NCI-H510A treated with DMSO at 0.1 percent for 48 hours (cell line): ENCODE results near the gene NAXE.
A peak's percentile ranks its signal among the peaks of the same experiment; 100 is the strongest.
"Not testable (repeated sequence)": the region's sequence is repeated elsewhere in the genome, so short reads cannot be mapped to it uniquely, and the experiment has no call there.

Experiments
- DNase-seq: peaks from one replicate; lab custom pipeline; 2025; lab: John Stamatoyannopoulos, UW

Gene NAXE

GRCh38 chr1:156623946-156624813 lies 32.6 kb downstream of the NAXE start:
- DNase-seq = peak; percentile 65

- no peak for DNase-seq
Measured at GRCh38 chr1:156624814-156625435, 33.3 kb downstream of the NAXE start.

GRCh38 chr1:156625436-156626078 lies 34.0 kb downstream of the NAXE start:
- DNase-seq = peak; percentile 38

DNA sequence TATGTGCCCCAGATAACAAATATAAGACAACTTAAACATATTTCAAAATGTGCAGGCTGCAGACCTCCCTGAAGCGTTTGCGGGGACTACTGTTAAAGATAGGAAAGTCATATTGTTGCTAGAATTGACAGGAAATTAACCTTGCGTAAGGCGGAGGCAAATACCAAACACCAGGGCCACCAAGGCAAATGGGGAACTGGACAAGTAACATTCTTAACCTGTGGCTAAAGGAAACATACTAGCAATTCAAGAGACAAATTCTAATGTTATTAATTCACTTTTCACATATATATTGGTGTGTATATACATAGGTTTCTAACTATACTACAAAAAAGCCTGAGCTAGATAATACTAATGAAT lies 34.5 kb downstream of the NAXE start:
- DNase-seq = no peak

DNA sequence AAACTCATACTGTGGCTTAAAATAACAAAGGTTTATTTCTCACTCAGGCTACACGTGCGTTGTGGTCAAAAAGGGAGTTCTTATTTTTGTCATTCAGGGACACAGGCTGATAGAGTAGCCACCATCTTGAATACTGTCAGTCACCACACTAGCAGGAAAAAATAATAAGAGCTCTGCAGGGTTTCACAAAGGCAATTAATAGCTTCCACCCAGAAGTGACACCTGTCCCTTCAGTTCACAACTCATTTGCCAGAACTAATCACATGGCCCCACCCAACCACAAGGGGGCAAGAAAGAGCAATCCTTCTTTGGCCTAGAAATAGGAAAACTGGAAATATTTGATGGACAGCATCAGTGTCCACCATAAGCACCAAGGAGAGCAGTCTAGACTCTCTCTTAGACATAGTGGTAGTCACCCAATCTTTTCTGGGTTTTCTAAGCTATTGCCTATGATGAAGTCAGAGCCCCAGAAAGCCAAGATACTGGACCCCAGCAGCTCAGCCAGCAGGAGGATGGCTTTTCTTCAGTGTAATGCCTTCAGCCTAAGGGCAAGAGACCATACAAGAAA lies 35.8 kb downstream of the NAXE start:
- peak; percentile 77 for DNase-seq

DNA sequence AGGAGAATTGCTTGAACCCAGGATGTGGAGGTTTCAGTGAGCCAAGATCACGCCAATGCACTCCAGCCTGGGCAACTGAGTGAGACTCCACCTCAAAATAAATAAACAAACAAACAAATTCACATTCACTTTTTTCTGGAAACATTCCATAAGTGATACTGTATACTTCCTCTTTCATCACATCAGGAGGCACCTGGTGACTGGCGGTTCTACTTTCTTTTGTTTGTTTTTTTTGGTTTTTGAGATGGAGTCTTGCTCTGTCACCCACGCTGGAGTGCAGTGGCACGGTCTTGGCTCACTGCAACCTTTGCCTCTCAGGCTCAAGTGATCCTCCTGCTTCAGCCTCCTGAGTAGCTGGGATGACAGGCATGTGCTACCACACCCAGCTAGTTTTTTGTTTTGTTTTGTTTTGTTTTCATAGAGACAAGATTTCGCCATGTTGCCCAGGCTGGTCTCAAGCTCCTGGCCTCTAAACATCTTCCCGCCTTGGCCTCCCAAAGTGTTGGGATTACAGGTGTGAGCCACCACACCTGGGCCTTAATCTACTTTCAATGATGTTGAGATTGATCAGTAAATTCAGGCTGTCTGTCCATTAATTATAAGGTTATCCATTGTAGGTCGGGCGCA lies 38.4 kb downstream of the NAXE start:
- DNase-seq = no peak

GRCh38 chr1:156631152-156631551 lies 39.6 kb downstream of the NAXE start:
- not testable (repeated sequence) for DNase-seq

DNA sequence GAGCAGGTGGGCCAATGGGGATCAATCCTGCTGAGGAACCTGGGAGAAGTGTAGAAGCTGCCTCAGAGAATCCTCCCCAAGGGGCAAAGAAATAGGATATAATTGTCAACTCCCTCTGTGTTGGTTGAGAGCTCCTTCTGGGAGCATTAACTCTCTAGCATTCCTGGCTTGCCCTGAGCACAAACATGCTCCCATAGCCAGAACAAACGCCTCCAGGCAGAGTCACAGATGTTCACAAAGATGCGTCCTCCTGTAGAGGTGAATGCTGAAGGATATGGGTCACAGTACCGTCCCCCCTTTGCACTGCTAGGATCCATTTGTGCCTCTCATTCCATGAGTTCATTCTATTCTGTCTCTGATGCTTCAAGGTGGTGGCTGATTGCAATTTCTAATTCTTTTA lies 40.8 kb downstream of the NAXE start:
- DNase-seq = no peak

DNA sequence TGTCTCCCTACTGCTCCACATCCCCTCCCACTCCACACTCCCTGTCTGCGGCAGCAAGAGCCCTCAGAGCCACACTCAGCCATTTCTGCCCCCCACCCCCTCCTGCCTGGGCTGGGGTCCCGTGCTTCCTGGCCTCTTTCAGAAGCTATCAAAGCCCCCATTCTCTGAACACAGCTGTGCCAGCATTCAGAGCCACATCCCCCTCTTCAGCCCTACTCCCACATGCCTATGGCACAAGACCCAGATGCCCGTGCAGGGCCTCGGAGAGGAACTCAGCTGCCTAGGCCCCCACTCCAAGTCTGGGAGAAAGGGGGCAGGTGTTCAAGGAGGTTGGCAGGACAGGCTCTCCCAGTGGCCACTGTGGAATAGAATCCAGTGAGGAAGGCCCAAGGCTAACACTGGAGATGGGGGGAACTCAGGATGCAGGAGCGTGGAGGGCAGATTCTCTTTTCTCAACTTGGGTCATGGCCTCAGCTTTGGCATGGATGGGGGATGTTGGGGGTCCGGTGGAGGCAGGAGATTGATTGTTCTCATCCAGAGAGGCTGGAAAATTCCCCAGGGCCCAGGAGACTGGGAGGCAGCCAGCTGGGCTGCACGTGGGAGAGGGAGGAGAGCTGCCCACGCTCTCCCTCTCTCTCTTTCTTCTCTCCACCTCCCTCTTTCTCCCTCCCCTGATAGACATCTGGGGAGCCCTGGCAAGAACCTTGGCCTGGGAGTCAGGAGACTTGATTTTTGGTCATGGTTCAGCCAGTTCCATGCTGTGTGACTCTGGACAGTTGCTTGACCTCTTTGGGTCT lies 46.8 kb downstream of the NAXE start:
- DNase-seq = no peak

GRCh38 chr1:156639601-156640101 lies 48.1 kb downstream of the NAXE start:
- no peak for DNase-seq

DNA sequence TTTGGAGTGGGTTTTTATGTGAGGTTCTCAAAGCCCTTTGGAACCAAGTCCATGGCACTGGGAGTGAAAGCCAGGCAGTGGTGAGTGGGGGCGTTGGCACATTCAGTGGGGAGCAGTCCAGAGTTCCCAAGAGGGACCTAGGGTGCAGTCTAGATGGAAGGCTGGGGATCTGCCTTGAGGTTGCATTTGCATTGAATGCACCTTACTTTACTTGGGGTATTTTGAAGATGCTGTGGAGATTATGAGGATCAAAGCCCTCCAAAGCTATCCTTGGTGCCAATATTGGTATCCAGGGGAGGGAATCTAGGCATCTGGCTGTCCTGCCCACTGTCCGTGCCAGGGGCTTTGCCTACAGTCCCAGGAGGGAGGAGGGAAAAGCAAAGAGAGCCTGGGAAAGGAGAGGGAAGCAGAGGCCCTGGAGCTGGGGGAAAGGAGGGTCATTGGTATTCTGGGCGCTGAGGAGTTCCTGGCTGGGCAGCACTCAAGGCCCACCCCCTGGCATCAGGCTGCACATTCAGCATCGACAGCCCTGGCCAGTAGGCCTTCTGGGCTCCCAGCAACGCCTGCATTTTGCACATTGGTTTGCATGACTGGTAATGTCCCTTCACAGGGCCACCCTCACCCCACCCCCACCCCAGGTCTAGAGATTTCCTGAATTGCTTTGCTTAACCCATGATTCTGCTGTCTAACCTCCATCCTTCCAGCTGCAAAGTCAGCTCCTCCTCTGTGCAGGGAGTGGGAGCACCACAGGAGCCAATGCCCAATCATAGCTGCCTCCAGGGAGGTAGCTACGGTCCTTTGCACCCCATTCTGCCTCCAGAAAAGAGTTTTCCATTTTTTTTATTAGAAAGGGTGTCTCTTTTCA lies 49.5 kb downstream of the NAXE start:
- DNase-seq = no peak

DNA sequence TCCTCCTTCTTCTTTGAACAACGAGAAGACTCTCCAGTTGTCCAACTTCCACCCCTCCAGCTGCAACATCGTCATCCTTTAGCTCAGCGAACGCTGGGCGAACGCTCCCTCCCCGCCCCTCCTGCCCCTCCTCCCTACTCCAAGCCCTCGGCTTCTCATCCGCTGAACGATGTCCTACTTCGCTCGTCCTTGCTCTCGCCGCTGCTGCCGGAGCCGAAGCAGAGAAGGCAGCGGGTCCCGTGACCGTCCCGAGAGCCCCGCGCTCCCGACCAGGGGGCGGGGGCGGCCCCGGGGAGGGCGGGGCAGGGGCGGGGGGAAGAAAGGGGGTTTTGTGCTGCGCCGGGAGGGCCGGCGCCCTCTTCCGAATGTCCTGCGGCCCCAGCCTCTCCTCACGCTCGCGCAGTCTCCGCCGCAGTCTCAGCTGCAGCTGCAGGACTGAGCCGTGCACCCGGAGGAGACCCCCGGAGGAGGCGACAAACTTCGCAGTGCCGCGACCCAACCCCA lies 50.2 kb downstream of the NAXE start, which contains the start of gene BCAN:
Gene BCAN, plus strand, starts transcription at position 357 of the 504 bp plus-strand sequence. CDS start 3,938 bp downstream, outside the sequence.
- peak; percentile 51 for DNase-seq

DNA sequence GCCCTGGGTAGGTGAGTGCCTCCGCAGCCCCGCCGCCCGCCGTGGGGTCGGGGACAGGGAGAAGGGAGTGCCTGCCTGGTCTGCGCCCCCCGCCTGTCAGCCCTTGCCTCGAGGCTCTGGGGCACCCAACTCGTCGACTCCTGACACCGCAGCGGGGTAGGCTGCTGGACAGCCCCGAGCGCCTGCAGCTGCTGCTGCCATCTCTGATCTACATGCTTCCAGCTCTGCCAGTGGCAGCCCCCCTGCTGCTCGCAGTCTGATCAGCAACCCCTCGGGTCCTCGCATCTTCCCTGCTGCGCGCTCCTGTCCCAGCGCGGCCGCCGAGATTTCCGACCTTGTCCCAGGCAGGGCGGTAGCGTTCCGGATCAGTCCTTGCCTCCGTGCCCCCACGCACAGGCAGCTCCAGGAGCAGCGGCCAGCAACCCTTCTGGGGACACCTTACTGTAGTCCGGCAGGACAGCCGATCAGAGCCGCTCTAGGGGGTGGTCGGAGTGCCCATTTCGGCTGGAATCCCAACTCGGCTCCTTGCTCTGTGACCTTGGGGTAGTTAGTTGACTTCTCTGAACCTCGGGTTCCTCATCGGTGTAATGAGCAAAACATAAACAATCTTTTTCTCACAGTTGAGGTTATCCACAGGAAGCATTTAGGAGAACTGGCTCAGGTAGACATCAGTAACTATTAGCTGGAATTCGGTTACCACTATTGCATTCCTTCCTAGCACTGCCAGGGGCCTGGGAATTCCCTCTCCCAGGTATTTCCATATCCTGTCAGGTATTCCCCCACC lies 50.9 kb downstream of the NAXE start:
- DNase-seq = no peak

- no peak for DNase-seq
Measured at GRCh38 chr1:156643049-156643777, 51.6 kb downstream of the NAXE start.

- no peak for DNase-seq
Measured at GRCh38 chr1:156643778-156644092, 52.2 kb downstream of the NAXE start.
